GM19324 (cell line): ENCODE measurements around the gene NECTIN2.
"Not testable (repeated sequence)": the region's sequence is repeated elsewhere in the genome, so short reads cannot be mapped to it uniquely, and the experiment has no call there.

Experiments used
- ATAC-seq: cut with Tn5 transposase; IDR thresholded peaks from one replicate; pipeline ENCODE4 v1.9.1; 2021; ENCODE audit warnings: mild to moderate bottlenecking, moderate library complexity; ENCODE audit not compliant: unreplicated experiment, low FRiP score

NECTIN2 gene

DNA sequence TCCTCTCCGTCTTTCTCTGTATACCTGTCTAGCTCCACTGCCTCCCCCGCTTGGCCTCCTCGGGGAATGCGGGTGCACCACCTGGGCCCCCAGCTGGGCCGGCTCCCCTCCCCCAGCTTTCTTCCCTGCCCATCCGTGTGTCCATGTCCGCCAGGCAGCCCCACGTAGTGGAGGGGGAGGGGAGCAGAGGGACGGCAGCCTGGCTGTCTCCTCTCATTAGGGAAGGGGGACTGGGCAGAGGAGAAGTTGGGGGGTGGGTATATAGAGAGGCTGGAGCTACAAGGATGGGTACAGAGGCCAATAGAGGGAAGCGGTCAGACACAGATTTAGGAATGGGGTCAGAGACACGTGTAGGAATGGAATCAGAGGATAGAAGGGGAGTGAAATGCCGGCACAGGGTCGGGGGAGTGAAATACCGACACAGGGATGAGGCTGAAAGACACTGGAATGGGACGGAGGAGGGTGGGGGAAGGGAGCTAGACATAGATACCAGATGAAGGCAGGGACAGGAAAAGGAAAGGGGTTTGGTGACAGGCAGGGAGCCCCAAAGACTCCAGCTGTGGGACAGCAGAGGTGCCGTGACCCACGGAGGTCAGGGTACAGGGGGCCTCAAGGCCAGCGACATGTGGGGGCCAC lies 2.8 kb downstream of the NECTIN2 start:
- no peak for ATAC-seq

GRCh38 chr19:44850641-44851109 lies 4.6 kb downstream of the NECTIN2 start:
- ATAC-seq: no peak

GRCh38 chr19:44851427-44851826 lies 5.3 kb downstream of the NECTIN2 start:
- ATAC-seq: no peak

- no peak for ATAC-seq
Observed at GRCh38 chr19:44855606-44856005, 9.5 kb downstream of the NECTIN2 start.

GRCh38 chr19:44856421-44857083 lies 10.5 kb downstream of the NECTIN2 start:
- ATAC-seq: no peak

GRCh38 chr19:44857837-44858236 lies 11.7 kb downstream of the NECTIN2 start:
- no peak for ATAC-seq

DNA sequence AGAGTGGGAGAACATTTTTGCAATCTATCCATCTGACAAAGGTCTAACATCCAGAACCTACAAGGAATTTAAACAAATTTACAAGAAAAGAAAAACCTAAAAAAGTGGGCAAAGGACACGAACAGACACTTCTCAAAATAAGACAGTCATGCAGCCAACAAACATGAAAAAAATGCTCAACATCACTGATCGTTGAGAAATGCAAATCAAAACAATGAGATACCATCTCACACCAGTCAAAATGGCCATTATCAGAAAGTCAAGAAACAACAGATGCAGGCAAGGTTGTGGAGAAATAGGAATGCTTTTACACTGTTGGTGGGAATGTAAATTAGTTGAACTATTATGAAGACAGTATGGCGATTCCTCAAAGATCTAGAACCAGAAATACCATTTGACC lies 15.5 kb downstream of the NECTIN2 start:
- not testable (repeated sequence) for ATAC-seq

DNA sequence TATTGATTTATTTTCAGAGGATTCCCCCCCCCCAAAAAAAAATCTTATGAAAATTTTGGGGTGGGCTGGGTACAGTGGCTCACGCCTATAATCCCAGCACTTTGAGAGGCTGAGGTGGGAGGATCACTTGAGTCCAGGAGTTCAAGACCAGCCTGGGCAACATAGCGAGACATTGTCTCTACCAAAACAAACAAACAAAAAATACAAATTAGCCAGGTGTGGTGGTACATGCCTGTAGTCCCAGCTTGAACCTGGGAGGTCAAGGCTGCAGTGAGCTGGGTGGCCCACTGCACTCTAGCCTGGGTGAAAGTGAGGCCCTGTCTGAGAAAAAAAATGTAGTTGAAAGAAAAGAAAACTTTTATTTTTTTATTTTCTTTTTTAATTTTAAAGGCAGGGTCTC lies 17.9 kb downstream of the NECTIN2 start:
- ATAC-seq: no peak

DNA sequence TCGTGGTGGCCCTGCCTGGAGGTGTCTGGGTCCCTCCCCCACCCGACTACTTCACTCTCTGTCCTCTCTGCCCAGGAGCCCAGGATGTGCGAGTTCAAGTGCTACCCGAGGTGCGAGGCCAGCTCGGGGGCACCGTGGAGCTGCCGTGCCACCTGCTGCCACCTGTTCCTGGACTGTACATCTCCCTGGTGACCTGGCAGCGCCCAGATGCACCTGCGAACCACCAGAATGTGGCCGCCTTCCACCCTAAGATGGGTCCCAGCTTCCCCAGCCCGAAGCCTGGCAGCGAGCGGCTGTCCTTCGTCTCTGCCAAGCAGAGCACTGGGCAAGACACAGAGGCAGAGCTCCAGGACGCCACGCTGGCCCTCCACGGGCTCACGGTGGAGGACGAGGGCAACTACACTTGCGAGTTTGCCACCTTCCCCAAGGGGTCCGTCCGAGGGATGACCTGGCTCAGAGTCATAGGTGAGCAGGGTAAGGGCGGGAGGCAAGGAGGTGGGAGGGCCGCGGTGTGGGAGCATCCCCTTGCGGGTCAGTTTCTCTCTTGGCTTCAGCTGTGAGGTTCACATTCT lies 19.2 kb downstream of the NECTIN2 start:
- no peak for ATAC-seq

DNA sequence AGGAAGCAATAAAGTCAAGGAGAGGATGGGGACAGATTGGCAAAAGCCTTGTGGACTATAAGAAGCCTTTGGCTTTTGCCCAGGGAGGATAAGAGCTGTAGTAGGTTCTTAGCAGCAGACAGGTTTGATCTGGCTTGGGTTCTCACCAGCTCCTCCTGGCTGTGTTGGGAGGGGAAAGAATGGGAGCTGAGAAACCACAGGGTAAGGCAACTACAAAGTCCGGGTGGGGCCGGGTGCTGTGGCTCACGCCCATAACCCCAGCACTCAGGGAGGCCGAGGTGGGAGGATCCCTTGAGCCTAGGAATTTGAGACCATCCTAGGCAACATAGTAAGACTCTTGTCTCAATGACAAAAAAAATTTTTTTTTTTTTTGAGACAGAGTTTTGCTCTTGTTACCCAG lies 20.6 kb downstream of the NECTIN2 start:
- no peak for ATAC-seq

GRCh38 chr19:44867578-44867977 lies 21.5 kb downstream of the NECTIN2 start:
- no peak for ATAC-seq

GRCh38 chr19:44869733-44870470 lies 23.8 kb downstream of the NECTIN2 start:
- no peak for ATAC-seq

DNA sequence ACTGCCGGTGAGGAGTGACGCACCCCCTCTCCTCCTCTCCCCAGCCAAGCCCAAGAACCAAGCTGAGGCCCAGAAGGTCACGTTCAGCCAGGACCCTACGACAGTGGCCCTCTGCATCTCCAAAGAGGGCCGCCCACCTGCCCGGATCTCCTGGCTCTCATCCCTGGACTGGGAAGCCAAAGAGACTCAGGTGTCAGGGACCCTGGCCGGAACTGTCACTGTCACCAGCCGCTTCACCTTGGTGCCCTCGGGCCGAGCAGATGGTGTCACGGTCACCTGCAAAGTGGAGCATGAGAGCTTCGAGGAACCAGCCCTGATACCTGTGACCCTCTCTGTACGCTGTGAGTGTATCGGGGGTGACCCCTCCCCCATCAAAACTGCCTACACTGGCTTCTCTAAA lies 25.7 kb downstream of the NECTIN2 start:
- no peak for ATAC-seq

DNA sequence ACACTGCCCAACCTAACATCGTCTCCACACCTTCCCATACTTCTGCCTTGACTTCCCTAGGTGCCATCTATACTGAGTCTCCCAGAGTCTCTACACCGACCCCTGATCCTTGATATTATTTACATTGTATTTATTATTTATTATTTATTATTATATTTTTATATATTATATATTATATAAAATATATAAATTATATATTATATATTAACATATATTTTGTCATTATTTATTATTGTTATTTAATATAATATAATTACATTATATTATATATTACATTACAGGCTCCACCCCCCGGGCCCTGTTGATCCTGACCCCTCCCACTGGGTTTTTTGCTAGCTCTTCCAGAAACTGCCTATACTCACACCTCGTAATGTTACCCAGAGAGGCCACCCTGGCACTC lies 26.6 kb downstream of the NECTIN2 start:
- no peak for ATAC-seq

DNA sequence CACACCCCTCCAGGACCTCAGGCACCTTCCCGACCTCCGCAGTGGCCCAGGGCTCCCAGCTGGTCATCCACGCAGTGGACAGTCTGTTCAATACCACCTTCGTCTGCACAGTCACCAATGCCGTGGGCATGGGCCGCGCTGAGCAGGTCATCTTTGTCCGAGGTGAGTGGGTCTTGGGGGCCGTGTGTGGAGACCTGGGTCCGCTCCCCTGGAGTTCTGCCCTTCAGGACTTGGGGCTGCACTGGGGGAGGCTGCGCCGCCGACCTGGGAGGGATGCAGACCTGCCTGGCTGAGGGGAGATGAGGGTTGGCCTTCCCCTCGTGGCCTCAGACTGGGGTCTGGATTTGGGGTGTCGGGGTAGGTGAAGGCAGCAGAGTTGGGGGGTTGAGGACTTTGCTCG lies 28.2 kb downstream of the NECTIN2 start:
- no peak for ATAC-seq

GRCh38 chr19:44875666-44876451 lies 29.8 kb downstream of the NECTIN2 start:
- ATAC-seq: no peak

DNA sequence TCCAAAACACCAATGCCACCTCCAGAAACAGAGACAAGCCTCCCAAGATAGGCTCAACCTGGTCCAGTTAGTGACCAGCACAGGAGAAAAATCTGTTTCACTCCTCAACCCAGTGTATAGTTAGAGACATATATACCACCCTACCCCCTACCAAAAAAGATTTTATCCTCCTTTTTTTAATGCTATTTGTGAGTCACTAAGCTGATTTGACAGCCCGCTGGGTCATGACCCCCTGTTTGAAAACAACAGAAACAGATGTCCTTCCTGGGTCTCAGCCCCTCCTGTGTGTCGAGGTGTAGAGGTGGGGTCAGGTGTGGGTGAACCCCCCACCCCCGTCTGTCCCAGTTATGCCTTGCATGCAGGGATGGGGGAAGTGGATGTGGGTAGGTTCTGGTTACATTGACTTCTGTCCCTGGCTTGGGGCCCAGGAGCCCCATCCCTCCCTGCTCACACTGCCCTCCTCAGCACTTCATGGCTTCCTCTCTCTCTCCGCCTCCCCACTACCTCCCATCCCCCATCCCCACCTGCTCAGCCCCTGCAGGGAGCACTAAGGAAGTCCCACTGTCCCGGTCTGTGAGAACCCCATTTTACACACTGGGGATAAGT lies 30.9 kb downstream of the NECTIN2 start:
- no peak for ATAC-seq

DNA sequence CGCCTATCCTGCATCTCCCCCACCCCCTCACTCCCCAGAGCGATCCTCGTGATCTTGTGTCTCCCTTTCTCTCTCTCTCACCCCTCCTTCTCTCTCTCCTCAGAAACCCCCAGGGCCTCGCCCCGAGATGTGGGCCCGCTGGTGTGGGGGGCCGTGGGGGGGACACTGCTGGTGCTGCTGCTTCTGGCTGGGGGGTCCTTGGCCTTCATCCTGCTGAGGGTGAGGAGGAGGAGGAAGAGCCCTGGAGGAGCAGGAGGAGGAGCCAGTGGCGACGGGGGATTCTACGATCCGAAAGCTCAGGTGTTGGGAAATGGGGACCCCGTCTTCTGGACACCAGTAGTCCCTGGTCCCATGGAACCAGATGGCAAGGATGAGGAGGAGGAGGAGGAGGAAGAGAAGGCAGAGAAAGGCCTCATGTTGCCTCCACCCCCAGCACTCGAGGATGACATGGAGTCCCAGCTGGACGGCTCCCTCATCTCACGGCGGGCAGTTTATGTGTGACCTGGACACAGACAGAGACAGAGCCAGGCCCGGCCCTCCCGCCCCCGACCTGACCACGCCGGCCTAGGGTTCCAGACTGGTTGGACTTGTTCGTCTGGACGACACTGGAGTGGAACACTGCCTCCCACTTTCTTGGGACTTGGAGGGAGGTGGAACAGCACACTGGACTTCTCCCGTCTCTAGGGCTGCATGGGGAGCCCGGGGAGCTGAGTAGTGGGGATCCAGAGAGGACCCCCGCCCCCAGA lies 32.2 kb downstream of the NECTIN2 start:
- no peak for ATAC-seq

DNA sequence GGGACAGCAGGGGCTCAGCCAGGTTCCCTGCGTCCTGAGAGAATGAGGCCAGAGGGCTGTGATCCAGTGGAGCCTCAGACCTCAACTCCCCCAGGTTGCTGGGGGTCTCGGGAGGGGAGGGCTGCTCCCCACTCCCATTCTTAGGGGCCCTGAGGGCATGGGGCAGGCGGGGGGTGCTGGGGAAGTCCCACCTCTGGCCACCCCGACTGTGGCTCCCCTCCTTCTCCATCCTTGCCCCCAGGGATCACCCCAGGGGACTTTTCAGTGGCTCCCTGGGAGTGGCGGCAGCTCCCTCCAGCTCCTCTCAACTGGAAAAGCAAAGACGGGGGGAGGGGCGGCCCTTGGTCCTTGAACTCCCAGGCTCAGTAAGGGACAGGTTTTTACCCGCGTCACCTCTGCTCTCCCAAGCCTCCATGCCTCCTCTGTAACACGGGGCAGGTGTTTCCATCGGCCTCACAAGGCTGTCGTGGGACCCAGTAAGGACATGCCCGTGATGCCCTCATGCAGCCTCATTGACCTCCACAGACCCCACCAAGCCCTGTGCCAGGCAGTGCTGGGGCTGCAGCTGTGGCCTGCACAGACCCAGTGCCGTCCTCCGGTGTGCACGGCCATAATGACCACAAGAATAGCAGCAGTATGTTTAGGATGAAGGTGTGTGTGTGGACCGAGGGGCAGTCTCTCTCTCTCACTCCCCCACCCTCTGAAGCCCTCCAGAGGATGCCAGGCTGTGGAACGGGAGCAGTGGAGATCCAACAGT lies 33.4 kb downstream of the NECTIN2 start:
- no peak for ATAC-seq
